H1 (cell line): ENCODE results near the gene TNFRSF13B.

ENCODE experiments used
- CTCF ChIP-seq, 3 experiments: IDR thresholded peaks; 1 replicate in 2 of 3; 2 replicates in 1 of 3; pipeline versions ENCODE4 v1.5.1 to v1.6.1; 2011; ENCODE audit warnings: low read length in 3 of 3, mild to moderate bottlenecking in 3 of 3, inconsistent platforms in 2 of 3, low read depth in 1 of 3, moderate library complexity in 1 of 3; ENCODE audit not compliant: insufficient read depth in 1 of 3; ENCODE audit errors: control extremely low read depth in 1 of 3
- EGR1 ChIP-seq: IDR thresholded peaks from 2 replicates; pipeline ENCODE4 v1.6.1; 2011; ENCODE audit warnings: low read depth, low read length, borderline replicate concordance
- EZH2 ChIP-seq: fragments of 200-600 bp; sonication (generic); IDR thresholded peaks from 2 replicates; pipeline ENCODE4 v1.7.1; 2012; ENCODE audit warnings: low read depth, mild to moderate bottlenecking, moderate library complexity, low read length, inconsistent platforms; ENCODE audit not compliant: severe bottlenecking
- GTF2F1 ChIP-seq: IDR thresholded peaks from 2 replicates; pipeline ENCODE4 v1.6.1; 2012; ENCODE audit warnings: low read depth, low read length, improper control_type of control experiment, borderline replicate concordance
- RFX5 ChIP-seq: IDR thresholded peaks from 2 replicates; pipeline ENCODE4 v1.6.1; 2011; ENCODE audit warnings: low read depth, low read length, improper control_type of control experiment, borderline replicate concordance

DNA sequence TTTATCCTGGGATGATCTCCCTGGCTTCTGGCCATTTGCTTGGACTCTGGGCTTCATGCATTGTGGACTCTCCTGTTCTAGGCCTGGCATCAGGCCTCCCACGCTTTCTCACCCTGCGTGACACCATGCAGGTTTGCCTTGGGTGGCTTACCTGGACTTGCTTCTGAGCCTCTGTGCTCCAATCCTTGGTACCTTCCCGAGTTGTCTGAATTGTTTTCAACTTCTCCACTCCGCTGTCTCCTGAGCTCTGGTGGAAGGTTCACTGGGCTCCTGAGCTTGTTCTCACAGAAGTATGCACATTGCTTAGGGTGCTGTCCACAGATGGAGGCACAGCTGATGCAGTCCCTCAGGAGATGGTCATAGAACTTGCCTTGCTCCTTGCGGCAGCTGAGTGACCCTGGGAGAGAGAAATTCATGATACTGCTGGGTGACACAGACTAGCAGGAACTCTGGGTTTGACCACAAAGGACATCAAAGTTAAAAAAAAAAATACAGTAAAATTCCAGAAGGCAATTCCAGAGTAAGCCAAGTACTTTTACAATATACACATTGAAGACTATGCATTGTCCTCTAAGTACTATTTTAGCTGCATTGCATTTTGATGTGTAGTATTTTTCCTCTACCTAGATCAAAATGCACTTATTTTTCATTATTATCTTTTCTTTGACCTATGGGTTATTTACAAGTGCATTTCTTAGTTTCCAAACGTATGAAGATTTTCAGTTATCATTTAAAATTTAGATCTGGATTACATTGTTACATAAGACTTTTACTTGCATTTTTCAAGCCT, 23.1 kb downstream of the TNFRSF13B start:
- TF ChIP-seq GTF2F1 (no peak), EGR1 (no peak), EZH2 (no peak), RFX5 (no peak), CTCF (IDR thresholded peaks at IDR 0.05; ENCODE audit: control extremely low read depth in 1 of 3, insufficient read depth in 1 of 3, low read depth in 1 of 3, low read length in 3 of 3) (no peak)
